Stimulated activated CD8-positive, alpha-beta memory T cell treated with anti-CD3 and anti-CD28 coated beads, Interleukin-2, amount 100 ng/mL, for 1 hour (primary cell): Measurements from ENCODE around the gene TMEM169.

ENCODE experiments used
- DNase-seq, 2 donors: peaks; one replicate each; pipeline ENCODE4 v3.0.0-alpha.2; 2020; ENCODE audit warnings: low read depth in 2 of 2

TMEM169 gene

GRCh38 chr2:216104691-216105090 lies 23.0 kb downstream of the TMEM169 start:
- no peak for DNase-seq

- DNase-seq: no peak
Observed at GRCh38 chr2:216107320-216107719, 25.6 kb downstream of the TMEM169 start.

GRCh38 chr2:216107760-216108159 lies 26.0 kb downstream of the TMEM169 start:
- DNase-seq: no peak

- DNase-seq: no peak
Observed at GRCh38 chr2:216108310-216108966, 26.7 kb downstream of the TMEM169 start.

- DNase-seq: peak; percentile 97
Observed at GRCh38 chr2:216108967-216109921, 27.5 kb downstream of the TMEM169 start, which contains the start of gene XRCC5. Gene XRCC5 (plus strand): TSS chr2:216109348. CDS start chr2:216109437, 89 bp downstream.

GRCh38 chr2:216109962-216110614 lies 28.4 kb downstream of the TMEM169 start:
- no peak for DNase-seq

- no peak for DNase-seq
Observed at GRCh38 chr2:216110620-216111019, 28.9 kb downstream of the TMEM169 start.

GRCh38 chr2:216111122-216111521 lies 29.4 kb downstream of the TMEM169 start:
- DNase-seq: no peak

GRCh38 chr2:216112926-216113325 lies 31.2 kb downstream of the TMEM169 start:
- no peak for DNase-seq

- no peak for DNase-seq
Observed at GRCh38 chr2:216113572-216113971, 31.9 kb downstream of the TMEM169 start.

- DNase-seq: no peak
Observed at GRCh38 chr2:216114382-216114713, 32.6 kb downstream of the TMEM169 start.

GRCh38 chr2:216114714-216115531 lies 33.2 kb downstream of the TMEM169 start:
- peak; percentile 92 to 94 for DNase-seq

GRCh38 chr2:216116418-216116817 lies 34.7 kb downstream of the TMEM169 start:
- DNase-seq: no peak

GRCh38 chr2:216117561-216118340 lies 36.0 kb downstream of the TMEM169 start:
- DNase-seq: no peak

- no peak for DNase-seq
Observed at GRCh38 chr2:216118474-216118873, 36.8 kb downstream of the TMEM169 start.

- DNase-seq: no peak
Observed at GRCh38 chr2:216119146-216119545, 37.4 kb downstream of the TMEM169 start.

GRCh38 chr2:216119986-216120385 lies 38.3 kb downstream of the TMEM169 start:
- no peak for DNase-seq

- no peak for DNase-seq
Observed at GRCh38 chr2:216121255-216121654, 39.5 kb downstream of the TMEM169 start.

- no peak for DNase-seq
Observed at GRCh38 chr2:216126943-216127342, 45.2 kb downstream of the TMEM169 start.

- DNase-seq: no peak
Observed at GRCh38 chr2:216130346-216130971, 48.7 kb downstream of the TMEM169 start.
